HG02973 (cell line): ENCODE measurements around the gene INPP5A.

Experiments
- ATAC-seq: cut with Tn5 transposase; IDR thresholded peaks from one replicate; pipeline ENCODE4 v1.9.1; 2021; ENCODE audit warnings: moderate library complexity; ENCODE audit not compliant: unreplicated experiment

INPP5A gene

GRCh38 chr10:132517951-132518521 is 19.6 kb upstream of the INPP5A start:
- ATAC-seq, result no peak

- ATAC-seq, result no peak
These were observed 18.8 kb upstream of the INPP5A start for GRCh38 chr10:132518572-132519381.

GRCh38 chr10:132519382-132520176 is 18.0 kb upstream of the INPP5A start:
- ATAC-seq, result no peak

GRCh38 chr10:132520177-132520811 is 17.3 kb upstream of the INPP5A start:
- no peak for ATAC-seq

- ATAC-seq, result no peak
These were observed 16.5 kb upstream of the INPP5A start for GRCh38 chr10:132521041-132521465.

- ATAC-seq, result no peak
These were observed 16.0 kb upstream of the INPP5A start for GRCh38 chr10:132521466-132522102.

GRCh38 chr10:132522521-132523411 is 14.8 kb upstream of the INPP5A start:
- ATAC-seq, result no peak

- ATAC-seq, result no peak
These were observed 13.8 kb upstream of the INPP5A start for GRCh38 chr10:132523561-132524442.

- no peak for ATAC-seq
These were observed 12.9 kb upstream of the INPP5A start for GRCh38 chr10:132524443-132525285.

- ATAC-seq, result no peak
These were observed 10.9 kb upstream of the INPP5A start for GRCh38 chr10:132526676-132527075.

GRCh38 chr10:132527339-132528063 is 10.1 kb upstream of the INPP5A start:
- no peak for ATAC-seq

GRCh38 chr10:132528064-132528691 is 9.4 kb upstream of the INPP5A start:
- no peak for ATAC-seq

- no peak for ATAC-seq
These were observed 5.4 kb upstream of the INPP5A start for GRCh38 chr10:132532179-132532578.

GRCh38 chr10:132532749-132533560 is 4.6 kb upstream of the INPP5A start:
- ATAC-seq, result no peak

GRCh38 chr10:132533571-132534260 is 3.9 kb upstream of the INPP5A start:
- ATAC-seq, result no peak
